Fibroblast of skin of right quadriceps (primary cell): ENCODE results near the gene SFMBT2.
"Not testable (repeated sequence)": the region's sequence is repeated elsewhere in the genome, so short reads cannot be mapped to it uniquely, and the experiment has no call there.

Experiments
- DNase-seq: peaks from one replicate; pipeline ENCODE4 v3.0.0-alpha.2; 2013

Gene SFMBT2

GRCh38 chr10:7400068-7400715, 10.6 kb downstream of the SFMBT2 start:
- no peak for DNase-seq

GRCh38 chr10:7399533-7399932, 11.3 kb downstream of the SFMBT2 start:
- no peak for DNase-seq

GRCh38 chr10:7397049-7398035, 13.5 kb downstream of the SFMBT2 start:
- DNase-seq = no peak

- not testable (repeated sequence) for DNase-seq
Observed at GRCh38 chr10:7392301-7392700, 18.5 kb downstream of the SFMBT2 start.

DNA sequence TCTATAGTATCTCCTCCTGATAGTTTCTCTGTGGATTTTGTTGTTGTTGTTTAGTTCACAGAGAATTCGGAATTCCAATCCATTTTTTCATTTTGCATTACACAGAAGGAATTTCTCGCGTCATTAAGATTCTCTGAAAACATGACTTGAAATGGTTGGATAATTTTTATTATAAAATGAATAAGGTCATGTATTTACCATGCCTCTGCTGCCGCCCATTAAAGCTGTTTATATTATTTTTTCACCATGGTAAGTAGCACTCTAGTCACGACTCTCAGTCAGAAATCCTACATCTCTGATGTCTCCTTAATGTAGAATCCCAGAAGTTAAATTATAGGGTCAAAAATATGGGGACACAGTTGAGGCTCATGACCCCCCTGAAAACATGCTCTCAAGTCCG, 19.1 kb downstream of the SFMBT2 start:
- DNase-seq = no peak

DNA sequence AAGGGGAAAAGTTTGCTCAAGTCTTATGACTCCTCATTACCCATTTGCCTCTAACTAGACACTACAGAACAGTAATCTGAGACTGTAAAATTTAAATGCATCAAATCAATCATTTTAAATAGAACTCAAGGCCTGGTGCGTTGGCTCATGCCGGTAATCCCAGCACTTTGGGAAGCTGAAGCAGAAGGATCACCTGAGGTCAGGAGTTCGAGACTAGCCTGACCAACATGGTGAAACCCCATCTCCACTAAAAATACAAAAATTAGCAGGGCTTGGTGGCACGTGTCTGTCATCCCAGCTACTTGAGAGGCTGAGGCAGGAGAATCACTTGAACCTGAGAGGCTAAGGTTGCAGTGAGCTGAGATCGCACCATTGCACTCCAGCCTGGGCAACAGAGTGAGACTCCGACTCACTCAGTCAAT, 20.1 kb downstream of the SFMBT2 start:
- not testable (repeated sequence) for DNase-seq

DNA sequence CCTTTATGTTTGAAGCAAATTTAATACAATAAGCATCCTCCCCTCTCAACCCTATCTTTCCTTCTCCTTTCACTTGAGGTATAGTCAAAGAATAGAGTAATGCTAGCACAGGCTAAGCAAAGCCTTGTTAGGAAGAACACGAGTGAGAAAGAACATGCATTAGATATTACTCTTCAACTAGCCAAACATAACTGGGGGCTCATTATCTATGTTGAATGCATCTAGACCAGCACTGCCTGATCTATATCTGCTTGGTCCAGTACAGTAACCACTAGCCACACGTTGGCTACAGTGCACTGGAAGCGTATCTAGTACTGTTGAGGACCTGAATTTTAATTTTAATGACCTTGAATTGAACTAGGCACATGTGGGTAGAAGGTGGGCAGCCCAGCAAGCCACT, 21.0 kb downstream of the SFMBT2 start:
- DNase-seq = no peak

DNA sequence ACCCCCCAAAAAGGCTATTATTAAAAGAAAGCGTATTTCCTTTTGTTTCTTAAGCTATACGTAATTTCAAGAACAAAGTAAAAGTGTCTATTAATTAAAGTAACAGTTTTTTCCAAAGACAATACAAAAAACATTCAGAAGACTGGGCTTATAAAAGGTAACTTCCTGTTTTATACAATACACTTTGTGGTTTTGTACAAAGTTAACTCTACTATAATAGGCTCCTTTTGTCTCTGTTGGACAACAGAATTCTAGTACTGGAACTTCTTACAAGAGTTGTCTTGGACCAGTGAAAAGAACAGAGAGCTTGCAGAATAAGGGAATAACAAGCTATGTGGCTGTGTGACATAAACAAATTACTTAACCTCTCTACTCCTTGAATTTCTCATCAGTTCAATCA, 21.5 kb downstream of the SFMBT2 start:
- DNase-seq = no peak

DNA sequence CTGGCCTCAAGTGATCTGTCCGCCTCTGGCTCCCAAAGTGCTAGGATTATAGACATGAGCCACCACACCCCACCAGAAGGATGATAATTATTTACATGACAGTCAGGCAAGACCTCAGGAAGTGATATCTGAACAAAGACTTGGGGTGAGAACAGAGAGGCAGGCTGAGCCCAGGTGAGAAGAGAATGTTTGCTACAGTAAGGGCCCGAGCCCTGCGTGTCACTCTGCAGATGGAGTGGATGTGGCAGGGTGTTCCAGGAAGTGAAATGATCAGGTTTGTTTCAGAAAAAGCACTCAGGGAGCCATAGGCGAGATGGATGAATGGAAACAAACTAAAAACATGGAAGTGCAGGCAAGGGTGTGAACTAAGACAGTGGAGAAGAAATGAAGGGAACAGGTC, 22.2 kb downstream of the SFMBT2 start:
- DNase-seq = no peak

- DNase-seq = not testable (repeated sequence)
Observed at GRCh38 chr10:7388149-7388548, 22.7 kb downstream of the SFMBT2 start.

GRCh38 chr10:7385114-7385513, 25.7 kb downstream of the SFMBT2 start:
- DNase-seq = no peak

- DNase-seq = no peak
Observed at GRCh38 chr10:7383442-7383841, 27.4 kb downstream of the SFMBT2 start.

DNA sequence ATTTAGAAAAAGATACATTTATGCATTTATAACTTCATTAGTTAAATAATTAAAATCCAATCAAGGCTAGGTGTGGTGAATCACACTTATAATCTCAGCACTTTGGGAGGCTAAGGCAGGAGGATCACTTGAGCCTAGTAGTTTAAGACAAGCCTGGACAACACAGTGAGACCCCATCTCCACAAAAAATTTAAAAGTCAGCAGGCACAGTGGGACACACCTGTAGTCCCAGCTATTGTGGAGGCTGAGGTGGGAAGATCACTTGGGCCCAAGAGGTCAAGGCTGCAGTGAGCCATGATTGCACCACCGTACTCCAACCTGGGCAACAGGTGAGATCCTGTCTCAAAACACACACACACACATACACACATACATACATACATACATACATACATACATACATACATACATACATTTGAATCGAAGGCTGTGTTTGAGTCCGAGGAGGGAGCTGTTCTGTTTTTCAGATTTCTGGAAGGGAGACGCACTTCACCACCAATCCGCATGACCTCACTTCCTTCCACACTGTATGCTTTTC, 30.1 kb downstream of the SFMBT2 start:
- DNase-seq = no peak

- no peak for DNase-seq
Observed at GRCh38 chr10:7378602-7379403, 32.0 kb downstream of the SFMBT2 start.

- DNase-seq = no peak
Observed at GRCh38 chr10:7377614-7378248, 33.1 kb downstream of the SFMBT2 start.

GRCh38 chr10:7374795-7375194, 36.0 kb downstream of the SFMBT2 start:
- DNase-seq = no peak

- DNase-seq = no peak
Observed at GRCh38 chr10:7373039-7373438, 37.8 kb downstream of the SFMBT2 start.

- no peak for DNase-seq
Observed at GRCh38 chr10:7372504-7372903, 38.3 kb downstream of the SFMBT2 start.

GRCh38 chr10:7370511-7370910, 40.3 kb downstream of the SFMBT2 start:
- DNase-seq = no peak

DNA sequence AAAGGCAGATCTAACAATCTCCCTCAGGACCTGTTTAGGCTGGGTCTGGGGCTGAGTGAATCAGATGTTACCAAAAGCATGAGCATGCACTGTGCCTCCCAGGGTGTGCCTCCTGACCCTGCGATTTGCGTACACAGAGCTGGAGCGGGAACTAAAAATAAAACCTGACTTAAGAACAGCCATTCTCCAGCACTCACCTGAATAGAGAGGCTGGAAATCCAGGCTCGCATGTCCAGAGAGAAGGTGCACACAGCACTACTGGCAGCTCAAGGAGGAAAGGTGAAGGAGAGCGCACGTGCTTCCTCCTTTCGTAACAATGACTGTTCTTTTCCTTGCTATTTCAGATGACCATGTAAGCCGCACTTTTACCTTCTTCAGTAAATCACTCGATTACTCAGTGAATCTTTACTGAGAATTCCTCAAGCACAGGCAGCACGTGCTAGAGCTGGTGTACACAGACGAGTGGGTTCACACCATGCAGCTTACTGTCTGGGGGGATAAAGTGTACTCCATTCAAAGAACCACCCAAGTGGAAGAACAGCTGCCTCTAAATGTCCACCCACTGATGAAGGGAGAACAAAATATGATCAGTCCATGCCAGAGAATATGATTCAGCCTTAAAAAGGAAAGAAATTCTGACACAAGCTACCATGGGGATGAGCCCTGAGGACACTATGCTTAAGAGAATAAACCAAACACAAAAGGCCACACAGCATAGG, 45.6 kb downstream of the SFMBT2 start:
- DNase-seq = no peak

- no peak for DNase-seq
Observed at GRCh38 chr10:7364474-7364873, 46.4 kb downstream of the SFMBT2 start.

DNA sequence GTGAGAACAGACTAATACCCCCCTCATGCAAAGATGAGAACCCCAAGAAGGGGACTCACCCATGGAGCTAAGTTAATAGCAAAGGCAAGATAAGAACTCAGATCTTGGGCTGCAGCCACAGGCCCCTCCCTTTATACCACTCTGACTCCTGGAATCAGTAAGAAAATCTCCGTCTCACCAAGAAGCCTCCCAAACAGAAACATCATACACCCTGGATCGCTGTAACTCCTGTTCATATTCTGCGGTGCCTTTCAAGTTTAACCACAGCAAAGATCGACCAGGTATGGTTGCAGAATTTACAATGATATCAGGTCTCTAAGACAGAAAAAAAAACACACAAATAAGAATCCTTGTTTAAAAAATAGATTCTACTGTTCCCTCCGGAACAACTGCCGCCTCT, 47.1 kb downstream of the SFMBT2 start:
- DNase-seq = no peak
